MM.1S (cell line): ENCODE data around the gene RHOBTB3.
"Not testable (repeated sequence)": the region's sequence is repeated elsewhere in the genome, so short reads cannot be mapped to it uniquely, and the experiment has no call there.

Experiments used
- CTCF ChIP-seq: fragments of 300-600 bp; sonication (generic); IDR thresholded peaks from 2 replicates; pipeline ENCODE4 v1.5.1; 2016; ENCODE audit warnings: antibody characterized with exemption, low read length, mixed read lengths
- EZH2phosphoT487 ChIP-seq: fragments of 300-600 bp; sonication (generic); IDR thresholded peaks from 2 replicates; pipeline ENCODE4 v1.6.1; 2018; ENCODE audit warnings: antibody characterized with exemption, low read length

GRCh38 chr5:95811126-95811423 lies 79.9 kb downstream of the RHOBTB3 start:
- not testable (repeated sequence) for TF ChIP-seq EZH2phosphoT487, CTCF
